GM12801 (cell line): ENCODE data around the gene LTA4H.

Experiments
- CTCF ChIP-seq: IDR thresholded peaks from one replicate; pipeline ENCODE4 v1.5.1; 2011; ENCODE audit warnings: control low read depth; ENCODE audit not compliant: insufficient read length; ENCODE audit errors: extremely low read depth

Gene LTA4H

GRCh38 chr12:95994476-95994875, 40.9 kb downstream of the LTA4H start:
- TF ChIP-seq CTCF, result no peak

- TF ChIP-seq CTCF, result no peak
Measured at GRCh38 chr12:95993907-95994306, 41.5 kb downstream of the LTA4H start.

GRCh38 chr12:95990136-95990535, 45.3 kb downstream of the LTA4H start:
- TF ChIP-seq CTCF, result no peak

- no peak for TF ChIP-seq CTCF
Measured at GRCh38 chr12:95989504-95990123, 45.8 kb downstream of the LTA4H start.

GRCh38 chr12:95988506-95989275, 46.7 kb downstream of the LTA4H start:
- no peak for TF ChIP-seq CTCF

GRCh38 chr12:95986635-95987570, 48.5 kb downstream of the LTA4H start:
- TF ChIP-seq CTCF, result no peak

GRCh38 chr12:95984682-95985081, 50.7 kb downstream of the LTA4H start:
- no peak for TF ChIP-seq CTCF
